Erythroblast (primary cell): Measurements from ENCODE around the gene ABR.
"Not testable (repeated sequence)": the region's sequence is repeated elsewhere in the genome, so short reads cannot be mapped to it uniquely, and the experiment has no call there.

Experiments
- GATA1 ChIP-seq: IDR thresholded peaks from 2 replicates; pipeline ENCODE4 v1.6.1; 2011; ENCODE audit warnings: low read depth, mild to moderate bottlenecking, control low read depth, low read length, moderate library complexity
- POLR2A ChIP-seq: IDR thresholded peaks from 2 replicates; pipeline ENCODE4 v1.6.1; 2011; ENCODE audit warnings: mild to moderate bottlenecking, low read length

GRCh38 chr17:1199271-1199743 is 19.5 kb upstream of the ABR start:
- not testable (repeated sequence) for TF ChIP-seq POLR2A, GATA1
